ENCODE measurements around the gene CAVIN2. TPM values are rescaled to one million over a fixed set of nuclear protein-coding genes. Genes with fewer than 3 reads are reported as not detected.
A peak's percentile ranks its signal among the peaks of the same experiment; 100 is the strongest.

The CAVIN2 gene
- total and polyA plus RNA-seq, 12 donors: 11.9 to 41.9 (median 26.3) TPM

GRCh38 chr2:191831410-191831994, 15.4 kb downstream of the CAVIN2 start:
- Histone ChIP-seq H3K4me1 (replicated peaks in 1 of 2) (no peaks in the 10 kb centered on the region), H3K27me3 (no peaks in the 10 kb centered on the region), H3K27ac (no peak overlapping the region), H3K4me3 (no peak overlapping the region), H3K9me3 (replicated peaks in 1 of 3) (no peaks in the 10 kb centered on the region), H3K36me3 (replicated peaks in 1 of 2) (no peaks in the 10 kb centered on the region)
- TF ChIP-seq, protein P1, sequence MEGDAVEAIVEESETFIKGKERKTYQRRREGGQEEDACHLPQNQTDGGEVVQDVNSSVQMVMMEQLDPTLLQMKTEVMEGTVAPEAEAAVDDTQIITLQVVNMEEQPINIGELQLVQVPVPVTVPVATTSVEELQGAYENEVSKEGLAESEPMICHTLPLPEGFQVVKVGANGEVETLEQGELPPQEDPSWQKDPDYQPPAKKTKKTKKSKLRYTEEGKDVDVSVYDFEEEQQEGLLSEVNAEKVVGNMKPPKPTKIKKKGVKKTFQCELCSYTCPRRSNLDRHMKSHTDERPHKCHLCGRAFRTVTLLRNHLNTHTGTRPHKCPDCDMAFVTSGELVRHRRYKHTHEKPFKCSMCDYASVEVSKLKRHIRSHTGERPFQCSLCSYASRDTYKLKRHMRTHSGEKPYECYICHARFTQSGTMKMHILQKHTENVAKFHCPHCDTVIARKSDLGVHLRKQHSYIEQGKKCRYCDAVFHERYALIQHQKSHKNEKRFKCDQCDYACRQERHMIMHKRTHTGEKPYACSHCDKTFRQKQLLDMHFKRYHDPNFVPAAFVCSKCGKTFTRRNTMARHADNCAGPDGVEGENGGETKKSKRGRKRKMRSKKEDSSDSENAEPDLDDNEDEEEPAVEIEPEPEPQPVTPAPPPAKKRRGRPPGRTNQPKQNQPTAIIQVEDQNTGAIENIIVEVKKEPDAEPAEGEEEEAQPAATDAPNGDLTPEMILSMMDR (IDR thresholded peaks at IDR 0.05): no peak
- no peak for TF ChIP-seq POLR2A (IDR thresholded peaks at IDR 0.05)
- intact Hi-C loops (cut with DNase I): no loop called here
- WGBS, 4 donors: 43 to 64% (median 51%) methylated on average over 1 of the region's 1 CpG
- no peak for DNase-seq

DNA sequence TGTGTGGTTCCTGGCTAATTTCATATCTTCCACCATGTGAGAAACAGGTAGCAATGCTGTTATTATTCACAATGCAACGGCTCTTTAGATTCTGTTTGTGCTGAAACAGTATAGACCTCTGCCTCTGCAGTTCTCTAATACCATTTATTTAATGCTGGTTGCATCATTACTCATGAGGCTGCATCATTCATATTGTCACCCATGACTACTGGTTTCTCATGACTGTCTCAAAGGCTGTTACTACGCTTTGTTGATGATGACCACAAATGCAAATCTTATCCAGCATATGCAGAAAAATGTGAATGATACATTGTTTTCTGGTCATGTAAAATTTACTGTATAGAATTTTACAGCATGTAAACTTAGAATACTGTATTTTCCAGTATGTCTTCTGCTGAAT, 22.5 kb downstream of the CAVIN2 start:
- Histone ChIP-seq H3K4me1 (replicated peaks in 1 of 2) (no peaks in the 10 kb centered on the region), H3K9me3 (replicated peaks in 1 of 3) (no peaks in the 10 kb centered on the region), H3K36me3 (replicated peaks in 1 of 2) (no peaks in the 10 kb centered on the region), H3K27ac (no peak overlapping the region), H3K27me3 (no peaks in the 10 kb centered on the region), H3K4me3 (no peak overlapping the region)
- DNase-seq: no peak
- TF ChIP-seq POLR2A (IDR thresholded peaks at IDR 0.05): no peak
- TF ChIP-seq, protein P1 (IDR thresholded peaks at IDR 0.05): no peak
- intact Hi-C loops (cut with DNase I): no loop called here
- 89 to 94% (median 92%) methylated on average over 2 of the region's 2 CpGs for WGBS, 4 donors

DNA sequence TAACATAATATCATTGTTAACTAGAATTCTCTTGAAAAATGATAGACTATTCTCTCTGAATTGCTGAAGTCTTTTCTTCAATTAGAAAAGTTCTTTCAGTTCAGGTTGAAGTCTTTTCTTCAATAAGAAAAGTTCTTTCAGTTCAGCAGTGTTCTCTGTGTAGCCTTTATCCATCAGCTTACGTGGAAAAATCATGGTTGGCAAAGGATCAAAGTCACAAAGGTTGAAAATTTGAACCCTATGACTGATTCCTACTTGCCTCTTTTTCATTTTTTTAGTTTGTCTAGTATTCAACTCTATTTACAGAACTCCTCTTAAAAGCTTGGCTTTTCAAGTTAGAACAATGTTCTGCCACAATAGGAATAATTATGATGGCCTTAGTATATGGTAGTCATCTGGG, 25.8 kb downstream of the CAVIN2 start:
- DNase-seq: no peak
- intact Hi-C loops (cut with DNase I): no loop called here
- Histone ChIP-seq H3K9me3 (replicated peaks in 1 of 3) (no peaks in the 10 kb centered on the region), H3K36me3 (replicated peaks in 1 of 2) (no peaks in the 10 kb centered on the region), H3K27me3 (no peaks in the 10 kb centered on the region), H3K4me1 (replicated peaks in 1 of 2) (no peaks in the 10 kb centered on the region), H3K4me3 (no peak overlapping the region), H3K27ac (no peak overlapping the region)
- TF ChIP-seq, protein P1 (IDR thresholded peaks at IDR 0.05): no peak
- TF ChIP-seq POLR2A (IDR thresholded peaks at IDR 0.05): no peak
- WGBS, 4 donors: 65 to 71% (median 69%) methylated on average over 1 of the region's 1 CpG

GRCh38 chr2:191818725-191819350, 28.1 kb downstream of the CAVIN2 start:
- no peak for DNase-seq
- Histone ChIP-seq H3K27ac (no peak overlapping the region), H3K4me3 (peak overlapping the region in 1 of 4 donors; percentile 5), H3K27me3 (no peaks in the 10 kb centered on the region), H3K9me3 (replicated peaks in 1 of 3) (no peaks in the 10 kb centered on the region), H3K36me3 (replicated peaks in 1 of 2) (no peaks in the 10 kb centered on the region), H3K4me1 (replicated peaks in 1 of 2) (no peaks in the 10 kb centered on the region)
- intact Hi-C loops (cut with DNase I): no loop called here
- TF ChIP-seq POLR2A (IDR thresholded peaks at IDR 0.05): no peak
- TF ChIP-seq, protein P1 (IDR thresholded peaks at IDR 0.05): no peak
- 44 to 61% (median 52%) methylated on average over 7 of the region's 7 CpGs for WGBS, 4 donors
